Stimulated activated CD4-positive, alpha-beta T cell treated with anti-CD3 and anti-CD28 coated beads, Interleukin-15, amount 100 ng/mL, for 1 hour (primary cell): ENCODE measurements around the gene TSPYL2.

ENCODE experiments used
- DNase-seq, 2 donors: peaks; one replicate each; pipeline ENCODE4 v3.0.0-alpha.2; 2020; ENCODE audit warnings: low read depth in 1 of 2, low spot score in 1 of 2

The TSPYL2 gene

DNA sequence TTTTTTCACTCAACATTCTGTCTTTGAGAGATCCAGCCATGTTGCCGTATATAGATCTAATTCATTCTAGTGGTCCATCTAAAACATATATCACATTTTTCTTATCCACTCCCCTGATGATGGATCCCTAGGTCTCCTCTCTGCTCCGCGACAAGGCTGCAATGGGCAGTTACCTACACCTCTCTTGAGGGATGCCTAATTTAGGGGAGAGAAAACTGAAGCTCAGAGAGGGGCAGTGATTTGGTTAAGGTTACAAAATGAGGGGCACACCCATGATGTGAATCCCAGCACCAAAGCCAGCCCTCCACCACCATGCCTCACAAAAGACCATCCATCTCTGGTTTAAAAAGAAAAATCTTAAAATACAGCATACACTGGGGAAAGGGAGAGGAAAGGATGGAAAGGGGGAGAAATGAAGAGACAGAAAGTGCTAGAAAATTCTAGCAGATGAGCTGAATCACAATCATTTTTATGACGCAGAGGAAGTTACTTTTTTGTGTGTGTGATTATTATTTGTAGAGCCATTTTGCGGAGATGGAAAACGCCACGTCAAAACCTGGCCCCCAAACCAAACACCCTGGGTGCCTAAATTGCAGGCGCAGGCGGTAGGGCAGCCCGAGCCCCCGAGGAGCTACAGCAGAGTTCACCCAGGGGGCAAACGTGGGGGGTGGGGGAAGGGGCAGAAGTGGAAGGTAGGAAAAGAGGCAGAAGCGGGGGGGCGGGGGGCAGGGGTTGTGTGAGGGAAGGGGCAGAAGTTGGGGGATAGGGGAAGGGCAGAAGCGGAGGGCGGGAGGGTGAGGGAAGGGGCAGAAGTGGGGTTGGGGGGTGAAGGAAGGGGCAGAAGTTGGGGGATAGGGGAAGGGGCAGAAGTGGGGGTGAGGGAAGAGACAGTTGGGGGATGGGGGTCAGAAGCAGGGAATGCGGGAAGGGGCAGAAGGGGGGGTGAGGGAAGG, 1.3 kb upstream of the TSPYL2 start:
- DNase-seq = no peak

DNA sequence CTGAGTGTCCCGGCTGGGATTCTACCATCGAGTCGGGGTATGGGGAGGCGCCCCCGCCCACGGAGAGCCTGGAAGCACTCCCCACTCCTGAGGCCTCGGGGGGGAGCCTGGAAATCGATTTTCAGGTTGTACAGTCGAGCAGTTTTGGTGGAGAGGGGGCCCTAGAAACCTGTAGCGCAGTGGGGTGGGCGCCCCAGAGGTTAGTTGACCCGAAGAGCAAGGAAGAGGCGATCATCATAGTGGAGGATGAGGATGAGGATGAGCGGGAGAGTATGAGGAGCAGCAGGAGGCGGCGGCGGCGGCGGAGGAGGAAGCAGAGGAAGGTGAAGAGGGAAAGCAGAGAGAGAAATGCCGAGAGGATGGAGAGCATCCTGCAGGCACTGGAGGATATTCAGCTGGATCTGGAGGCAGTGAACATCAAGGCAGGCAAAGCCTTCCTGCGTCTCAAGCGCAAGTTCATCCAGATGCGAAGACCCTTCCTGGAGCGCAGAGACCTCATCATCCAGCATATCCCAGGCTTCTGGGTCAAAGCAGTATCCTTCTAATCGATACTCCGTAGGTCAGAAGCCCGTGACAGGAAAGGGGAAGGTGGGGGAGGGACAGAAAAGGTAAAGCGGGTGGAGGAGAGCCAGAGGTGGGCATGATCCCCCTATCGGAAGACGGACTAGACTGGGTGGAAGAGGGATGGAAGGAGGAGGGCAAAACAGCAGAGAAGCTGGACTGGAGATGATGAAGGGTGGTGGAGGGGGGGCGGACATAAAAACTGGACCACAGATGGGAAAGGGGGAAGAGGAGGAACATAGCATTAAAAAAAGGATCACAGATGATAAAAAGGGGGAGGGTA, 828 bp downstream of the TSPYL2 start:
- no peak for DNase-seq

DNA sequence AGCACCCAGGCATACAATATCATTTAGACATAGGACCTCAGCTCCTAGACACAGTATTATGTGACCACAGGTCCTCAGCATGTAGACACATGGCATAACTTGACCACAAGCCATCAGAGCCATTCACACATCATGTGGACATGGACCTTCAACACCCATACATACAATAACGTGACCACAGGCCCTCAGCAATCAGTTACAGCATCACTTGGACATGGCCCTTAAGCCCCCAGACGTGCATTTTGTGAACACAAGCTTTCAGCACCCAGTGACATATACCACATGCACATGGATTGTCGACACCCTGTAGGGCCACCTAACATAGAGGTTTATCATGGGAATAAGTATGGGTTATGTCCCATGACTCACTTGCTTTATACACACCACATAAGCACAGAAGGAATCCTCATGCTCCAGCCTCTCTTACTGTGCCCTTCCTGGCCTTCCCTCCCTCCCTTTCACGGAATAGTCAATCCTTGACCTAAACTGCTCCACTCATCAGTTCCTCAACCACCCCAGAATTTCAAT, 1.9 kb downstream of the TSPYL2 start:
- DNase-seq = no peak

DNA sequence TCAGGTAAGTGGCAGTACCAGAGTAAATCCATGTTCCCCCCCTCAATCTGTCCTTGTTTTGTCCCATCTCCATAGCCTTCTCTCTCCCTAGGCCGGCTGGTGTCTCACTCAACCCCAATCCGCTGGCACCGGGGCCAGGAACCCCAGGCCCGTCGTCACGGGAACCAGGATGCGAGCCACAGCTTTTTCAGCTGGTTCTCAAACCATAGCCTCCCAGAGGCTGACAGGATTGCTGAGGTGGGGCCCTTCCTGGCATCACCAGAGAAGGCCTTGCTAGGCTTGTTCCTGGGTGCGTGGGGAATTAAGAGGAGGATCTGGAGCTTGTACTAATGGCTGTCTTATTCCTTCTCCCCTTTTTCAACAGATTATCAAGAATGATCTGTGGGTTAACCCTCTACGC, 2.7 kb downstream of the TSPYL2 start:
- no peak for DNase-seq

DNA sequence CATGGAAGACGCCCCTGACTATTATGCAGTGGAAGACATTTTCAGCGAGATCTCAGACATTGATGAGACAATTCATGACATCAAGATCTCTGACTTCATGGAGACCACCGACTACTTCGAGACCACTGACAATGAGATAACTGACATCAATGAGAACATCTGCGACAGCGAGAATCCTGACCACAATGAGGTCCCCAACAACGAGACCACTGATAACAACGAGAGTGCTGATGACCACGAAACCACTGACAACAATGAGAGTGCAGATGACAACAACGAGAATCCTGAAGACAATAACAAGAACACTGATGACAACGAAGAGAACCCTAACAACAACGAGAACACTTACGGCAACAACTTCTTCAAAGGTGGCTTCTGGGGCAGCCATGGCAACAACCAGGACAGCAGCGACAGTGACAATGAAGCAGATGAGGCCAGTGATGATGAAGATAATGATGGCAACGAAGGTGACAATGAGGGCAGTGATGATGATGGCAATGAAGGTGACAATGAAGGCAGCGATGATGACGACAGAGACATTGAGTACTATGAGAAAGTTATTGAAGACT, 3.6 kb downstream of the TSPYL2 start:
- no peak for DNase-seq

DNA sequence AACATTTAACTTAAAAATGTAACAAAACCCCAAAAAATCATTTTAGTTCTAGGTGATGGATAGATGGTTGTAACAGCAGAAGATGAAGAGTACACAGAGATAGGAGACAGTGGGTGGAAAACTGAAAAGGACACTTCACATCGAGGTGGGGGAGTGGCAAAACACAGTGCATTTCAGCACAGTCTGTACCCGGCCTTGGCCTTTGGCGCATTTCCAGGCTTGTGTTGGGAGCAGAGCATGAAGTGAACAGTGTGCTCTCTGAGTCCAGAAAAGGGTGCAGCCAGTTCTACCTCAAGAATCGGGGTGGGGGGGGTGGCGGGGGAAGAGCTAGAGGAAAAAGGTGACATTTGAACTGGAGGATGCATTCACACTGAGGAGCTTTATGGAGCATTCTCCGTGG, 4.3 kb downstream of the TSPYL2 start:
- DNase-seq = no peak

DNA sequence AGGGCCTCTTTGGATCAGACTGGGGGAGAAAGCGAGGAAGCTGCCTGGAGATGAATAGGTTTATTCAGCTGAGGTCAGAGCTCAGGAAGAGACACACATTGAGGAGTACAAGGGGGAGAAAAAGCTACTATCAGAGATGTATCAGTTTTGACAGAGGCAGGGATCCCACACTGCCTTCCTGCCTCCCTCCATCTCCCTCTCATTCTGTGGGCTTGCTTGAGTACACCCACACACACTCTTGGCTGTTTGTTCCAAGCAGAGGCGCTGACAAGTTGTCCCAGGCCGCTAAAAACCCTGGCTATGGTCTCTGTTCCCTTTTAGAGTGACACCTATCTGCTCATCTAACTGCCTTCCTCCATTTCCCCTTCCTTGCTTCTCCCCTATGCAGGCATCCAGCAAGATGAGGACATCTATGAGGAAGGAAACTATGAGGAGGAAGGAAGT, 5.2 kb downstream of the TSPYL2 start:
- no peak for DNase-seq

DNA sequence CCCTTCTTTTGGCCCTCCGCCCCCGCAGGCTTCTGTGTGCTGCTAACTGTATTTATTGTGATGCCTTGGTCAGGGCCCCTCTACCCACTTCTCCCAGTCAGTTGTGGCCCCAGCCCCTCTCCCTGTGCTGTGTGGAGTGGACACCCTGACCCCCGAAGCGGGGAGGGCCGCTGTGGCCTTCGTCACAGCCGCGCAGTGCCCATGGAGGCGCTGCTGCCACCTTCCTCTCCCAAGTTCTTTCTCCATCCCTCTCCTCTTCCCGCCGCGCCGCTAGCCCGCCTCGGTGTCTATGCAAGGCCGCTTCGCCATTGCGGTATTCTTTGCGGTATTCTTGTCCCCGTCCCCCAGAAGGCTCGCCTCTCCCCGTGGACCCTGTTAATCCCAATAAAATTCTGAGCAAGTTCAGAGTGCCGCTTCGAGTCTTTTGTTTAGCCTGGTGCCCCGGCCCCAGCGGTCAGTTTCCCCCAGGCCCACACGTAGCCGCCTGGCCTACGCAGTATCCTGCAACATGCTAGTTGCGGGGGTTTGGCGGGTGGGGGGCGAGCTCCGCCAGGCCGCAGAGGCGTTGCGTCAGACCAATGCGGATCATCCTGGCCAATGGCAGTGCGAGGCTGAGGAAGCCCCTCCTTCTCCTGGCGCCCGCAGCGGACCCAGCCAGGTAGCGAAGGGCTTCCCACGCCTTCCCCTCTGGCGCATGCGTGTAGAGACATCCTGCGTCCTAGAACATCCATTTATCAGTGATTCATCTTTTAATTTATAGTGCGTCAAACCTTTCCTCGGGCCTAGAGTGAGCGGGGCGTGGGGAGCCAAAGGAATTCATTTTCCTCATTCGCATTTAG, 6.2 kb downstream of the TSPYL2 start:
- DNase-seq = peak; percentile 58 to 64

DNA sequence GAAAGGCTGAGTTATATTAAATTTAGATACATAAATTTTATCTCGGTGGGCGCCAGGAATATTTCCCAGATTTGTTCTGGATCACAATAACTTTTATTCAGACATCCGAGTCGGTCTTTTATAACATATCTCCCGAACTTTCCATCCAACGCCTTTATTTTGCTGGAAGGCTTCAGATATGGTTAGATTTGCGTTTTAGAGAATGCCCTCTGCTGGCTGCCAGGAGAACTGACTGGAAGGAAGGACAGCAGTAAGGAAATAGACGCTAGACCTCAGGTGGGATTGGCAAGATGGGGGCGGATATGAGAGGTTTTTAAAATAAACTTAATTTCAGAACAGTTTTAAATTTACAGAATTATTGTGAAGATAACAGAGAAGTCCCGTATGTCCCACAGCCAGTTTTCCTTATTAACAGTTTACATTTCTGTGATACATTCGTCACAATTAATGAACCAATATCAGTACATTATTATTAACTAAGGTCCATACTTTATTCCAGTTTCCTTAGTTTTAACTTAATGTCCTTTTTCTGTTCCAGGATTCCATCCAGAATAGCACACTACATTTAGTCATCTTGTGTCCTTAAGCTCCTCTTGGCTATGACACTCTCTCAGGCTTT, 7.2 kb downstream of the TSPYL2 start:
- DNase-seq = no peak

DNA sequence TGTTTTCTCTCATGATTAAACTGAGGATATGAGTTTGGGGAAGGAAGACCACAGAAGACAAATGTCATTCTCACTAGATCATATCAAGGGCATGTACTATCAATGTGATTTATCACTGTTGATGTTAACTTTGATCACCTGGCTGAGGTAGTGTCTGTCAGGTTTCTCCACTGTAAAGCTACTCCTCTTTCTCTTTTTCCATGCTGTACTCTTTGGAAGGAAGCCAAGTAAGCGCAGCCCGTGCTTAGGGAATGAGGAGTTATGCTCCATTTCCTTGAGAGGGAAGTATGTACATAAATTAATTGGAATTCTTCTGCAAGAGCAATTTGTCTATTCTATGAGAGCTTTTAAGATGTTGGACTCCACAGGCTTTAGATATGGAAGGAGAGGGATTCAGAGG, 7.8 kb downstream of the TSPYL2 start:
- DNase-seq = no peak

DNA sequence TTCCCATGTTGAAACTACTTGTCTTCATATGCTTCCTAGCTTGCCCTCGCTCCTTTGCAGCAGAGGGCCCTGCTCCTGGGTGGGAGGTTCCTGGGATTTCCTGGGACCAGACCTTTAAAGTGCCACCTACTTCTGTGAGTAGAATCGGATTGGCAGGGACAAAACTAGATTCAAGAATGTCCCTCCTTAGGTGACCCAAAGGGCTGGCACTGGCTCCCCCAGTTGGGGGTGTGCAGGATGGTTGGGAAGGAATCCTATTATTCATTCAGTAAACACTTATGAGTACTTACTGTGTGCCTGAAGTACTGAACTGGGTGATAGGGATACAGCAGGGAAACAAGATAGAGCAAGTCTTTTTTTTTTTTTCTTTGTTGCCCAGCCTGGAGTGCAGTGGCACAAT, 9.2 kb downstream of the TSPYL2 start:
- no peak for DNase-seq

DNA sequence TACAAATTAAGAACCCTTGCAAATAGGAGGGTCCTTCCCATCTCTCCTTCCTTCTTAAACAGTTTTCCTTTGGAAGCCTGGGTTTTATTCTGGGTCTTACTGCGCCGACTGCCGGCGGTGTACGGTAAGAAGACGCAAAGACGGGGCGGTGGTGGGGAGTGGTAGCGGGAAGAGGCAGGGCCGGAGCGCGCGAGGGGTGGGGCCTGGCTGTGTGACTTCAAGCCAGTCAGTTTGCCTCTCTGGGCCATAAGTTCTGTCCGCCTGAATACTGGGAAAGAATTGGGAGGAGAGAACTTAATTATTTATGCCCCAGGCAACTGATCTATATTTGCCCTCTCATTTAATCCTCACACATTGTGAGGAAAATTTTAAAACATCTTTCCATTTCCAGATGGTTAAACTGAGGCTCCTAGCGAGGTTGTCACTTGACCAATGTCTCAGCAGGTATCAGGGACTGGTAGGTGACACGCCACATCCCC, 11.0 kb downstream of the TSPYL2 start:
- DNase-seq = peak; percentile 44 to 61

DNA sequence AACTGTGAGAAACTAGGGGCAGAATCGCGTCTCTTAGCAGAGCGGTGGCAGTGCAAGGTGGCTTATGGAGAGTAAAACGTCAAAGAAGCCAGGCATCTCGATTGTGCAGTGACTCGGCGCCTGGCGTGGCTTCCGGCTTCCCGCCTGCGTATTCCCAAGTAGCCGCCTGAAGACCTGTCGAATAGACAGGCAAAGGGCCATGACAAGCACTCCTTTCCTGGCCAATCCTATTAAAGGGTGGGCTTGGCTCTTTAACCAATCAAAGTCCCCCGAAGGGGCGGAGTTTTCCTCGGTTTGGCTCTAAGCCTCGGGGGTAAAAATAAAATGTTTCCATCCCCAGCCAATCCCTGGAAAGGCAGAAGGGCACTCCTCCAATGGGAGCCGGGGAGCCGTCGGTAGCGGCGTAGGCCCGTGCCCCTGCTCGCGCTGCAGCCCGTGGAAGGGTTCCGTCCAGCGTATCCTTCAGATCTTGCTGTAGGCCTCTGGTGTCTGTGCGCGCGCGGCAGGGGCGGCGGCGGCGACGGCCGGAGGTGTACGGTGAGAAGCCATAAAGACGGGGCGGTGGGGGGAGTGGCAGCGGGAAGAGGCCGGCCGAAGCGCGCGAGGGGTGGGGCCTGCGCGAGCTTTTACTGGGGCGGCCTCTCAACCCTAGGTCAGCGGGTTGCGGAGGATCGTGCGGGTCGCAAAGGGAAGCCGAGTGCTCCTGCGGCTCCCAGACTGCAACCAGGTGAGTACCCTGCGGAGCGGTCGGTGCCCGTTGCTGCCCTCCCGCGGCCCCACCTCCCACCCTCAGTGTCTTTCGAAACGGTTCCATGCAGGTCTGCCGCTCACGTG, 11.8 kb downstream of the TSPYL2 start, which contains the start of gene KANTR:
KANTR (plus strand) TSS at position 395 of the 834 bp plus-strand sequence. CDS start 30,131 bp downstream, outside the sequence.
- DNase-seq = peak; percentile 48

DNA sequence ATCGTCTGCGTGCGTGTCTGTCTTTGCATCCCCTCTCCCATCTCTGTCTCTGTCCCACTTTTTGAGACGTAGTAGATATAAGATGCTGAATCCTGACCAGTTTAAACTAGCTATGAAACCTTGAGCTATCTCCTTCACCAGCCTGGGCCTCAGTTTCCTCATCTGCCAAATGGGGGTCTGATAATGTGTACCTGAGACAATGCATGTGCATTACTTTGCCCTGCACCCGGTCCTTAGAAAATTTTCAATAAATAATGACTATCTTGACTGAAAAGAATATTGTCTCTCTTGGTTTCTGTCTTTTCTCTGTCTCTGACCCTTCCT, 12.4 kb downstream of the TSPYL2 start:
- DNase-seq = no peak

DNA sequence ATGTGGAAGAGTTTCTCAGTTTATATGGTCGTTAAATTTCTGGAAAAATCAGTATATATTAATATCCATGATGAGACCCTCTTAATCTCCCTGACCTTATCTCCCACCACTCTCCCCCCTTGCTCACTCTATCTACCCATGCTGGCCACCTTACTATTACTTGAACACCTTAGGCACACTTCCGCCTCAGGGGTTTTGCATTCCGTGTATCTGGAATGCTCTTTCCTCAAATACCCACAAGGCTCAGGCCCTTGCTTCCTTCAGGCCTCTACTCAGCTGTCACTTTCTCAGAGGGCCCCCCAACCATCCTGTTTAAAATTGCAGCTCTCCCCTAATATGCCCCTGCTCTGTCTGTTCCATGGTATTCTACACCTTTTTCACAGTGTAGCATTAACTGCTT, 13.6 kb downstream of the TSPYL2 start:
- no peak for DNase-seq

DNA sequence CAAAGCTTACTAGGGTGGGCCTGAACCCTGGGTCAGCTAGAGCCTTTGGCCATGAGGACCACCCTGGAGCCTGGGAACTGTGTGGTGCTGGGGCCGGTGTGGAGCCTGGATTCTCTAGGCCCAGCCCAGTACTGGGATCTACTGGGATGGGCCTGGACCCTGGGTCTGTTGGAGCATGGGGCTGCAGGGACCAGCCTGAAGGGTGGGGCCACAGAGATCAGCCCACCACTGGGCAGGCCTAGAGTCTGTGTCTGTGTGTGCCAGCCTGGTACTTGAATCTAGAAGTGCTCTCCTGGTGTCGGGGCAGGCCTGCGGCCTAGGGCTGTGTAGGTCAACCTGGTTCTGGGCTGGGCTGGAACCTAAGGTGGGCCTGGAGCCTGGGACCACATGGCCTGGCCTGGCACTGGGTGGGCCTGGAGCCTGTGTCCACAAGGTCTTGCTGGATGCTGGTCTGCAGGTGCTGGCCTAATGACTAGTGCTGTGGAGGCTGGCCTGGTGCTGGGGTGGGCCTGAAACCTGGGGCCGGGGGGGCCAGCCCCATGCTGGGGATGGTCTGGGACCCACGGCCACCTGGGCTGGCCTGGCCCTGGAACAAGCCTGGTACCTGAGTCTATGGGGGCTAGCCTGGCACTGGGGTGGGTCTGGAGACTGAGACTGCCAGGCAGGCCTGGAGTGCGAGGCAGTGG, 32.8 kb downstream of the TSPYL2 start:
- no peak for DNase-seq

DNA sequence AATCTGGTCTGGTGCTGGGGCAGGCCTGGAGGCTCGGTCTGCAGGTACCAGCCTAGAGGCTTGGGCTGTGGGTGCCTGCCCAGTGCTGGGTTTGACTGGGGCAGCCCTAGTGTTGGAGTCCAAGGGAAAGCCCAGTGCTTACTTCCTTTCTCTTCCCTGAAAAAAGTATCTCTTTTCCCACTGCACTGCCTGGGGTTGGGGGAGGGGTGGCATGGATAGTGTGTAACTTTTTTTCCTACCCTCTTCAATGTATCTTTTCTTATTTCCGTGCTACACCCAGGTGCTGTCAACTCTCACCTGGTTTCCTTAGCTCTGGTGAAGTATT, 33.3 kb downstream of the TSPYL2 start:
- no peak for DNase-seq

DNA sequence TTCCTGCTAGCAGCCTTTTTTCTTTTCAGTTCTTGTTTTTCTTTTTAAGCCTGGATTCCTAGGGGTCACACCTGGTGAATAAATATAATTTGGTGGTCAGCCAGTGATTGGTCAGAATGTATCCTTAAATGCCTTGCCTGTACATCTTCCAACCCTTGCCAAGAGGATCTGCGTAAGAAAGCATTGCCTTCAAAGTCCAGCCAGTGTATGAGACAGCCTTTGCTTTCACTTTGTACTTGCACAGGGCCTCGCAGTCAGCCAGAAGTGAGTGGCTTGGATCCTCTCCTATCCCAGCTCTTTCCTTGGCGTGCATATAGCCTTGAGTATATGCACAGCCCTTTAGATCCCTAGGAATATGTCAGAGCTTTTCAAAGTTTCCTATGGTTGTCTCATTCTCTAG, 33.9 kb downstream of the TSPYL2 start:
- no peak for DNase-seq

DNA sequence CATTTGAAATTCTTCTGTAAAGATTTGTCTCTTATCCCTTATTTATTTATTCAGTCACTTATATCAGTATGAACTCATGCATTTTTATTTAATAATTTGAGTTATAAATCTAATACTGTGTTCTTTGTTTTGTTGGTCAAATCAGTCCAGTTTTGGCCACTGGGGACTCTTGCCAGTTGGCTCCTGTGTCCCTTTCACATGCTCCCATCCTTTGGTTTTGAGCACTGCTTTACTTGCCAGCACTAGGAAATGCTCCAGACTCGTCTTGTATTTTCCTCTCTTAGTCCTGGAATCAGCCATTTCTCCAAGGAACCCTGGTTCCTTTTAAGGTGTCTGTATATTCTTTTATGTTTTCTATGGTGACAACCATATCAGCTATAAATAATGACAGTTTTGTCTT, 39.8 kb downstream of the TSPYL2 start:
- DNase-seq = no peak
